ENCODE measurements around the gene GTPBP3.

DNA sequence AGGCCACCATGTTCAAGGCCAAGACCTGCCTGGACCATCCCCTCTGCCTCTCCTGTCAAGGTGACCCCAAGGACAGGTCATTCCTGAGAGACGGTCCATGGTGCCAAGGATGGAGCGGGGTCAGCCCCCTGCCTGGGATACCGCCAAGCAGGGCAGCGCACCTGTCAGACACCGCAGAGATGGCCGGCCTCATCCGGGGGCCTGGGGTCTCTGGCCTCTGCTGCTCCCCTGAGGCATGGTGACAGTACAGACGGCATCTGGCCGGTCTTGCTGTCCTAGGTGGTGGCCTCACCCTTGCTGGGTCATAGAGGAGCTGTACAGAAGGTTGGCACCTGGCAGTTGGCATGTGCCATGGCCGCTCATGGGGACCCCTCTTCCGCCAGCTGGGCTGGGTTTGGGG, 16.9 kb upstream of the GTPBP3 start:
- TF ChIP-seq, protein P1, sequence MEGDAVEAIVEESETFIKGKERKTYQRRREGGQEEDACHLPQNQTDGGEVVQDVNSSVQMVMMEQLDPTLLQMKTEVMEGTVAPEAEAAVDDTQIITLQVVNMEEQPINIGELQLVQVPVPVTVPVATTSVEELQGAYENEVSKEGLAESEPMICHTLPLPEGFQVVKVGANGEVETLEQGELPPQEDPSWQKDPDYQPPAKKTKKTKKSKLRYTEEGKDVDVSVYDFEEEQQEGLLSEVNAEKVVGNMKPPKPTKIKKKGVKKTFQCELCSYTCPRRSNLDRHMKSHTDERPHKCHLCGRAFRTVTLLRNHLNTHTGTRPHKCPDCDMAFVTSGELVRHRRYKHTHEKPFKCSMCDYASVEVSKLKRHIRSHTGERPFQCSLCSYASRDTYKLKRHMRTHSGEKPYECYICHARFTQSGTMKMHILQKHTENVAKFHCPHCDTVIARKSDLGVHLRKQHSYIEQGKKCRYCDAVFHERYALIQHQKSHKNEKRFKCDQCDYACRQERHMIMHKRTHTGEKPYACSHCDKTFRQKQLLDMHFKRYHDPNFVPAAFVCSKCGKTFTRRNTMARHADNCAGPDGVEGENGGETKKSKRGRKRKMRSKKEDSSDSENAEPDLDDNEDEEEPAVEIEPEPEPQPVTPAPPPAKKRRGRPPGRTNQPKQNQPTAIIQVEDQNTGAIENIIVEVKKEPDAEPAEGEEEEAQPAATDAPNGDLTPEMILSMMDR (IDR thresholded peaks at IDR 0.05) = no peak
- TF ChIP-seq POLR2AphosphoS5 (IDR thresholded peaks at IDR 0.05; ENCODE audit: insufficient read depth in 1 of 2, low read depth in 1 of 2) (no peak), POLR2A (IDR thresholded peaks at IDR 0.05) (no peak)
